NCI-H1092 treated with DMSO at 0.1 percent for 48 hours (cell line): ENCODE results near the gene SLC17A8.

Source experiments
- DNase-seq: peaks from one replicate; lab custom pipeline; 2025; lab: John Stamatoyannopoulos, UW

Gene SLC17A8

GRCh38 chr12:100371146-100371545 is 14.3 kb downstream of the SLC17A8 start:
- DNase-seq: no peak

GRCh38 chr12:100372853-100373640 is 16.2 kb downstream of the SLC17A8 start:
- DNase-seq: no peak

- DNase-seq: peak; percentile 70
Observed at GRCh38 chr12:100375038-100375735, 18.3 kb downstream of the SLC17A8 start.

- no peak for DNase-seq
Observed at GRCh38 chr12:100376161-100376560, 19.3 kb downstream of the SLC17A8 start.

GRCh38 chr12:100381379-100381778 is 24.5 kb downstream of the SLC17A8 start:
- no peak for DNase-seq

GRCh38 chr12:100382338-100382737 is 25.5 kb downstream of the SLC17A8 start:
- DNase-seq: no peak

- no peak for DNase-seq
Observed at GRCh38 chr12:100383586-100384558, 27.0 kb downstream of the SLC17A8 start.

GRCh38 chr12:100384559-100384935 is 27.7 kb downstream of the SLC17A8 start:
- DNase-seq: no peak

GRCh38 chr12:100388382-100388781 is 31.5 kb downstream of the SLC17A8 start:
- no peak for DNase-seq

- no peak for DNase-seq
Observed at GRCh38 chr12:100391856-100392255, 35.0 kb downstream of the SLC17A8 start.

- DNase-seq: no peak
Observed at GRCh38 chr12:100393200-100393599, 36.3 kb downstream of the SLC17A8 start.

GRCh38 chr12:100395811-100396210 is 38.9 kb downstream of the SLC17A8 start:
- DNase-seq: no peak

GRCh38 chr12:100398307-100398706 is 41.4 kb downstream of the SLC17A8 start:
- DNase-seq: no peak

GRCh38 chr12:100399095-100399494 is 42.2 kb downstream of the SLC17A8 start:
- no peak for DNase-seq

GRCh38 chr12:100401660-100402059 is 44.8 kb downstream of the SLC17A8 start:
- no peak for DNase-seq

GRCh38 chr12:100402763-100403162 is 45.9 kb downstream of the SLC17A8 start:
- DNase-seq: no peak

GRCh38 chr12:100403446-100403845 is 46.6 kb downstream of the SLC17A8 start:
- no peak for DNase-seq

- peak; percentile 4 for DNase-seq
Observed at GRCh38 chr12:100404769-100405407, 48.0 kb downstream of the SLC17A8 start.

- no peak for DNase-seq
Observed at GRCh38 chr12:100413001-100413400, 56.1 kb downstream of the SLC17A8 start.

GRCh38 chr12:100414739-100415138 is 57.9 kb downstream of the SLC17A8 start:
- no peak for DNase-seq

- no peak for DNase-seq
Observed at GRCh38 chr12:100422646-100423045, 65.8 kb downstream of the SLC17A8 start.

GRCh38 chr12:100426145-100426544 is 69.3 kb downstream of the SLC17A8 start:
- no peak for DNase-seq
